Subcutaneous abdominal adipose tissue (tissue), 5 donors: ENCODE results near the gene DNAJB1.
A peak's percentile ranks its signal among the peaks of the same experiment; 100 is the strongest.
"Not testable (repeated sequence)": the region's sequence is repeated elsewhere in the genome, so short reads cannot be mapped to it uniquely, and the experiment has no call there.

Source experiments
- H3K27ac ChIP-seq: one replicate; pipeline ENCODE4 v1.7.0; 2013; ENCODE audit warnings: low read depth, mild to moderate bottlenecking, inconsistent platforms, low read length, moderate library complexity
- H3K27me3 ChIP-seq, 5 donors: one replicate each; pipeline ENCODE4 v1.7.0; 2013; ENCODE audit warnings: low read length in 5 of 5, inconsistent platforms in 1 of 5; ENCODE audit not compliant: control insufficient read depth in 5 of 5, insufficient read depth in 4 of 5
- H3K36me3 ChIP-seq, 5 donors: one replicate each; pipeline ENCODE4 v1.7.0; 2013; ENCODE audit warnings: low read length in 5 of 5; ENCODE audit not compliant: control insufficient read depth in 5 of 5, insufficient read depth in 5 of 5
- H3K4me1 ChIP-seq, 5 donors: one replicate each; pipeline ENCODE4 v1.7.0; 2013; ENCODE audit warnings: low read length in 5 of 5, mild to moderate bottlenecking in 3 of 5, moderate library complexity in 1 of 5; ENCODE audit not compliant: control insufficient read depth in 5 of 5, insufficient read depth in 5 of 5
- H3K4me3 ChIP-seq, 5 donors: one replicate each; pipeline ENCODE4 v1.7.0; 2013; ENCODE audit warnings: low read length in 5 of 5, low read depth in 1 of 5
- H3K9ac ChIP-seq, 5 donors: one replicate each; pipeline ENCODE4 v1.7.0; 2013; ENCODE audit warnings: low read length in 5 of 5, mild to moderate bottlenecking in 4 of 5, moderate library complexity in 3 of 5
- H3K9me3 ChIP-seq, 5 donors: one replicate each; pipeline ENCODE4 v1.7.0; 2013; ENCODE audit warnings: low read length in 5 of 5; ENCODE audit not compliant: control insufficient read depth in 5 of 5
- donor health status: healthy.
- donor health status: healthy.
- donor health status: healthy.
- donor health status: healthy.
- donor health status: healthy.

The DNAJB1 gene

DNA sequence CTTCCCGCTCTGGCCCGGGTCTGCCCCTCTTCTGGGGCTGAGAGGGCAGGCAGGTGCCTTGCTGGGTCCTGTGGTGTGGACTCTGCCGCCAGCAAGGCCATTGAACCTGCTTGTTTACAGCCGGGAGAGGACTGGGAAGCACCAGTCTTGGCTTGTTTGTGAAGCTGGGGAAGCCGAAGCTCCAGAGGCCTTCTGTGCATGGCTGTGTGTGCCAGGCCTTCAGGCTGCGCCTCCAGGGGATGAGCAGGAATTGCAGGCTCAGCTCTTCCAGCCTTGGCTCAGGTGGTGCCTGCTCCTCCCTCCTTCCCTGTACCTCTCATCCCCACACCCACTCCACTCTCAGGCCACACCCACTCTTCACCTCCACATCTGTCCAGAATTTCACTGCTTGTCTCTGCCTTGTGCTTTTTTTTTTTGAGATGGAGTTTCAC lies 36.2 kb upstream of the DNAJB1 start:
- Histone ChIP-seq H3K27me3 (no peaks in the 10 kb centered on the region), H3K4me1 (peaks cover 2 to 63% (median 38%) of the 10 kb centered on the region in 5 donors), H3K4me3 (no peak overlapping the region), H3K36me3 (peaks cover 0 to 13% (median 0%) of the 10 kb centered on the region in 5 donors), H3K9ac (peak overlapping the region in 2 of 5 donors; percentile 11 to 32), H3K27ac (no peak overlapping the region), H3K9me3 (no peaks in the 10 kb centered on the region)

- no peaks in the 10 kb centered on the region for H3K9me3 ChIP-seq
- no peak overlapping the region for H3K27ac ChIP-seq
- H3K27me3 ChIP-seq, result no peaks in the 10 kb centered on the region
- peaks cover 0 to 13% (median under 1%) of the 10 kb centered on the region in 5 donors for H3K36me3 ChIP-seq
- peaks cover 2 to 62% (median 37%) of the 10 kb centered on the region in 5 donors for H3K4me1 ChIP-seq
- H3K4me3 ChIP-seq, result no peak overlapping the region
- peak overlapping the region in 2 of 5 donors; percentile 11 to 32 for H3K9ac ChIP-seq
These were observed 35.7 kb upstream of the DNAJB1 start for GRCh38 chr19:14553939-14554243.

DNA sequence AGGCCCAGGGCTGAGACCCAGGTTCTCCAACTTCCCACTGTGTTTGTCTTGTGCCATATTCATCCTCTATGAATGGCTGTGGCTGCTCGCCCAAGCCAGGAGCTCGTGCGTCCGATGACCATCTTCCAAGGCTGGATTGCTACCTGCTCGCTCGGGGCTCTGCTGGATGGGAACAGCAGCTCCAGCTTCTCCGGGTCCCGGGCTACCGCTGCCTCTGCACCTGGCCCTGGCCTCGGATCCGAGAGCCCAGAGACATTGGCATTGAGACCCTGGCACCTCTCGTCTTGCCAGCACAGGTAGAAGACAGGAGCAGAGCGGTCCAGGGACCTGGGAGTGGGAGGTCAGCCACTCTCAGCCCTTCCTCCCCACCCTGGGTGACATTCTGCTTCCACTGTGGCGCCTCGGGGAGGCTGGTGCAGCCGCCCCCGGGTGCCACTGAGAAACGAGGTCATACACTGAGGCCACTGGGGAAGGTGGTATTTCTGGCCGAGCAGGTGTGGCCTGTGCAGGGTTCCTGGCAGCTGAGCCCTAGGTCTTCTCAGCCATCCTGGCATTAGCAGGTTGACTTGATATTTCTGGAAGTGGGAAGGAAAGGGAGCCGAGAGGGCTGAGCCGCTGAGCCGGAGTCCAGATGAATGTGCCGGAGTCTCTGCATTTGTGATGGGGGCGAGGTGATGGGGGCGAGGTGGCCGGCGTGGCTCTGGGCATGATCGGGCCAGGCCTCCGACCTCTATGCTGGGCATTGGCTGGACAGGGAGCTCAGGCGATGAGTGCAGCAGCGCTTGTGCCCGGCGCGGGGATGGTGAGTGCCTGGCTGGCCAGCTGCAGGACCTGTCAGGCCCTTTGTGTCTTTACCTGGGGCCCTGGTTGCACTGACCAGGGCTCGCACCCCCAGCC lies 35.1 kb upstream of the DNAJB1 start:
- Histone ChIP-seq H3K4me1 (peaks cover 2 to 56% (median 35%) of the 10 kb centered on the region in 5 donors), H3K36me3 (peaks cover 0 to 9% (median 4%) of the 10 kb centered on the region in 5 donors), H3K9ac (peak overlapping the region in 1 of 5 donors; percentile 11), H3K27ac (no peak overlapping the region), H3K9me3 (no peaks in the 10 kb centered on the region), H3K27me3 (no peaks in the 10 kb centered on the region), H3K4me3 (no peak overlapping the region)

DNA sequence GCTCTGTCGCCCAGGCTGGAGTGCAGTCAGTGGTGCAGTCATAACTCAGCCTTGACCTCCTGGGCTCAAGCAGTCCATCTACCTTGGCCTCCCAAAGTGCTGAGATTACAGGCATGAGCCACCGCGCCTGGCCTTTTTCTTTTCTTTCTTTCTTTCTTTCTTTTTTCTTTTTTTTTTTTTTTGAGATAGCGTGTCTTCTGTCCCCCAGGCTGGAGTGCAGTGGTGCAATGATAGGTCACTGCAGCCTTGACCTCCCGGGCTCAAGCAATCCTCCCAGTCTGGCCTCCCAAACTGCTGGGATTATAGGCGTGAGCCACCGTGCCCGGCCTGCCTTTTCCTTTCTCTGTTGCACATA lies 33.8 kb upstream of the DNAJB1 start:
- H3K4me3 ChIP-seq, H3K9ac ChIP-seq, H3K27ac ChIP-seq, H3K27me3 ChIP-seq, H3K36me3 ChIP-seq, H3K9me3 ChIP-seq: not testable (repeated sequence)
- peaks cover 2 to 54% (median 35%) of the 10 kb centered on the region in 5 donors for H3K4me1 ChIP-seq

GRCh38 chr19:14551134-14552005 lies 33.2 kb upstream of the DNAJB1 start:
- H3K36me3 ChIP-seq, H3K9me3 ChIP-seq, H3K9ac ChIP-seq, H3K4me3 ChIP-seq, H3K27me3 ChIP-seq: not testable (repeated sequence)
- H3K27ac ChIP-seq, result peak overlapping the region; percentile 30
- H3K4me1 ChIP-seq, result peaks cover 0 to 48% (median 29%) of the 10 kb centered on the region in 5 donors

- Histone ChIP-seq H3K27me3 (no peaks in the 10 kb centered on the region), H3K27ac (no peak overlapping the region), H3K9me3 (no peaks in the 10 kb centered on the region), H3K36me3 (peaks cover 0 to 9% (median 4%) of the 10 kb centered on the region in 5 donors), H3K4me3 (no peak overlapping the region), H3K4me1 (peaks cover 0 to 47% (median 29%) of the 10 kb centered on the region in 5 donors), H3K9ac (peak overlapping the region in 1 of 5 donors; percentile 8)
These were observed 32.1 kb upstream of the DNAJB1 start for GRCh38 chr19:14550201-14550754.

DNA sequence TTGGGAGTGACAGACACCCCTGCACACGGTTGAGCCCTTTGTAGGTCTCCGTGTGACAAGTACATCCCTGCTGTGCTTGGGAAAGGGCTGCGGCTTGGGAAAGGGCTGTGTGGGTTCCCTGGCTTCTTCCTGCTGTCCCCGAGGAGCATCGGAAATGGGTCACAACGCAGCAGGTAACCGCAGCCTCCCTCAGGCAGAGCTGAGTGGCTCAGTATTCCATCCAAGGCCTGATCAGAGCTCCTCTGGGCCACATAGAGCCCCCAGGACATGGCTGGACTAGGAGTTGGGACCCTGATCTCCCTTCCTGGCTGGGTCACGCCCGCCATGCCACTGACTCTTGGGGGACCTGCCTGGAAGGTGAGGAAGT lies 27.5 kb upstream of the DNAJB1 start:
- H3K9ac ChIP-seq, result no peak overlapping the region
- peaks cover 0 to 6% (median 4%) of the 10 kb centered on the region in 5 donors for H3K36me3 ChIP-seq
- H3K4me1 ChIP-seq, result peaks cover 5 to 33% (median 23%) of the 10 kb centered on the region in 5 donors
- peak overlapping the region in 1 of 5 donors; percentile 15 for H3K4me3 ChIP-seq
- H3K27me3 ChIP-seq, result no peaks in the 10 kb centered on the region
- H3K27ac ChIP-seq, result peak overlapping the region; percentile 41
- no peaks in the 10 kb centered on the region for H3K9me3 ChIP-seq

DNA sequence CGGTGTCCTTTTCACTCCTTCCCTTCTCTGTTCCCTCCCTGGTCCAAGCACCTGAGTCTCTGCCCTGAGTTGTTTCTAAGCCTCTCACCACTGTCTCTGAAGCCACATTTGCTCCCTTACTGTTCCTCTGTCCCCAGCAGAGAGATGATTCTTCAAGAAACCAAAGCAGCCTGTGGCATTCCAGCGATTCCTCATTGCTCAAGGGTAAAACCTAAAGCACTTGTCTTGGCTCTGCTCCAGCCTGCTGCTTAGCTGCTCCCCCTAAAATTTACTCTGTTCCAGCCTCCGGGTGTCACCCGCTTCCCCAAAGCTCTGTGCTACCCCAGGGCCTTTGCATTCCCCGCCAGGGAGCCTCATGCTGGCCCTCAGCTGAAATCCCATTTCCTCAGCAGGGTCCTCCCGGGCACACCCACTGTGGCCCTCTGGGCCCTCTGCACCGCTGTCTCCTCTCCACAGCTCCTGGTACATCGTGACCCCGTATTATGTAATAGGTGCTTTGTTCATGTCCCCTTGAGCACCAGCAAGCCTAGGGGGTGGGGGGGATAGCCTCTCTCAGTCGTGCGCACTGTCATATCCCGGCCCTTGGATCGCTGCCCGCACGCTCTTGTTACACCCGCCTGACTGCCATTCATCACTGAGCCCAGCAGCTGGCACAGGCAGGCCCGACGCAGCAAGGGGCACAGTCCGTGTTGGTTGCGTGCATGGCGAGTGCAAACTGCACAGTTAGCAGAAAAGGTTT lies 26.9 kb upstream of the DNAJB1 start:
- peaks cover 0 to 4% (median 3%) of the 10 kb centered on the region in 5 donors for H3K36me3 ChIP-seq
- no peaks in the 10 kb centered on the region for H3K27me3 ChIP-seq
- peak overlapping the region in 1 of 5 donors; percentile 15 for H3K4me3 ChIP-seq
- peak overlapping the region; percentile 41 for H3K27ac ChIP-seq
- peak overlapping the region in 1 of 5 donors; percentile 50 for H3K9ac ChIP-seq
- no peaks in the 10 kb centered on the region for H3K9me3 ChIP-seq
- peaks cover 5 to 28% (median 23%) of the 10 kb centered on the region in 5 donors for H3K4me1 ChIP-seq

- peaks cover 5 to 25% (median 21%) of the 10 kb centered on the region in 5 donors for H3K4me1 ChIP-seq
- H3K4me3 ChIP-seq, result no peak overlapping the region
- no peaks in the 10 kb centered on the region for H3K27me3 ChIP-seq
- no peak overlapping the region for H3K27ac ChIP-seq
- H3K9me3 ChIP-seq, result no peaks in the 10 kb centered on the region
- H3K36me3 ChIP-seq, result peaks cover 0 to 8% (median 3%) of the 10 kb centered on the region in 5 donors
- H3K9ac ChIP-seq, result no peak overlapping the region
These were observed 25.9 kb upstream of the DNAJB1 start for GRCh38 chr19:14544047-14544446.
